GM12872 (cell line): ENCODE results near the gene WDR37.

Experiments
- CTCF ChIP-seq: IDR thresholded peaks from 3 replicates; pipeline ENCODE4 v1.5.1; 2011; ENCODE audit warnings: low read depth, mild to moderate bottlenecking, low read length, moderate library complexity; ENCODE audit not compliant: insufficient read depth

The WDR37 gene

GRCh38 chr10:1050145-1050544, 6.0 kb upstream of the WDR37 start:
- TF ChIP-seq CTCF, result no peak

GRCh38 chr10:1050554-1050953, 5.6 kb upstream of the WDR37 start:
- peak; percentile 40; the same call in 2 of the 3 replicates for TF ChIP-seq CTCF

GRCh38 chr10:1054684-1055083, 1.5 kb upstream of the WDR37 start:
- no peak for TF ChIP-seq CTCF

- no peak for TF ChIP-seq CTCF
Measured at GRCh38 chr10:1057106-1057657, 997 bp downstream of the WDR37 start.

- TF ChIP-seq CTCF, result no peak
Measured at GRCh38 chr10:1058017-1058416, 1.8 kb downstream of the WDR37 start.

- no peak for TF ChIP-seq CTCF
Measured at GRCh38 chr10:1059902-1060301, 3.7 kb downstream of the WDR37 start.

GRCh38 chr10:1061930-1062774, 6.0 kb downstream of the WDR37 start:
- no peak for TF ChIP-seq CTCF
